HG02623 (cell line): Measurements from ENCODE around the gene SLC26A5.
A peak's percentile ranks its signal among the peaks of the same experiment; 100 is the strongest.
"Not testable (repeated sequence)": the region's sequence is repeated elsewhere in the genome, so short reads cannot be mapped to it uniquely, and the experiment has no call there.

Source experiments
- ATAC-seq: cut with Tn5 transposase; IDR thresholded peaks from one replicate; pipeline ENCODE4 v1.9.1; 2021; ENCODE audit warnings: moderate library complexity; ENCODE audit not compliant: unreplicated experiment

Gene SLC26A5, protein sequence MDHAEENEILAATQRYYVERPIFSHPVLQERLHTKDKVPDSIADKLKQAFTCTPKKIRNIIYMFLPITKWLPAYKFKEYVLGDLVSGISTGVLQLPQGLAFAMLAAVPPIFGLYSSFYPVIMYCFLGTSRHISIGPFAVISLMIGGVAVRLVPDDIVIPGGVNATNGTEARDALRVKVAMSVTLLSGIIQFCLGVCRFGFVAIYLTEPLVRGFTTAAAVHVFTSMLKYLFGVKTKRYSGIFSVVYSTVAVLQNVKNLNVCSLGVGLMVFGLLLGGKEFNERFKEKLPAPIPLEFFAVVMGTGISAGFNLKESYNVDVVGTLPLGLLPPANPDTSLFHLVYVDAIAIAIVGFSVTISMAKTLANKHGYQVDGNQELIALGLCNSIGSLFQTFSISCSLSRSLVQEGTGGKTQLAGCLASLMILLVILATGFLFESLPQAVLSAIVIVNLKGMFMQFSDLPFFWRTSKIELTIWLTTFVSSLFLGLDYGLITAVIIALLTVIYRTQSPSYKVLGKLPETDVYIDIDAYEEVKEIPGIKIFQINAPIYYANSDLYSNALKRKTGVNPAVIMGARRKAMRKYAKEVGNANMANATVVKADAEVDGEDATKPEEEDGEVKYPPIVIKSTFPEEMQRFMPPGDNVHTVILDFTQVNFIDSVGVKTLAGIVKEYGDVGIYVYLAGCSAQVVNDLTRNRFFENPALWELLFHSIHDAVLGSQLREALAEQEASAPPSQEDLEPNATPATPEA

DNA sequence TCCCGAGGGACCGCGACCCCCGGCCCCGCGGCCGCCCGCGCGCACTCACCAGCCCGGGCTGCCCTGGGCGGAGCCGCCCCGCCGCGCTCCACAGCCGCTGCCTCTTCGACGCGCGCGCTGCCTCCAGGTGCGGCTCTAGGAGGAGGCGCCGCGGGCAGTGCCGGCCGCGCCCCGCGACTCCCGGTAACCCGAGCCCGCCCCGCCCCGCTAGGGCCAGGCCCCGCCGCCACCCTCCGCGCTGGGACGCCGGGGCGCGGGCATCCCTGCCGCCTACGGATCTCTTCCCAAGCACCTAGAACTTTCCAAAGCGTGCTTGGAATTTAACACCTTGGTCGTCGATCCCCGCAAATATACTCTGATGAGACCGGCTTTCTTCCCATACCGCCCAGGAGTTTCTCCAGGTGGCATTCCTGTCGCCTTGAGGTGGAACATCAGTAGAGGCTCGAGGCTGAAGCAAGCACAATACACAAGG, at the start of gene SLC26A5:
Gene SLC26A5 (minus strand): TSS at position 159 of the 472 bp plus-strand sequence. CDS start 24,693 bp downstream, outside the sequence.
- no peak for ATAC-seq

DNA sequence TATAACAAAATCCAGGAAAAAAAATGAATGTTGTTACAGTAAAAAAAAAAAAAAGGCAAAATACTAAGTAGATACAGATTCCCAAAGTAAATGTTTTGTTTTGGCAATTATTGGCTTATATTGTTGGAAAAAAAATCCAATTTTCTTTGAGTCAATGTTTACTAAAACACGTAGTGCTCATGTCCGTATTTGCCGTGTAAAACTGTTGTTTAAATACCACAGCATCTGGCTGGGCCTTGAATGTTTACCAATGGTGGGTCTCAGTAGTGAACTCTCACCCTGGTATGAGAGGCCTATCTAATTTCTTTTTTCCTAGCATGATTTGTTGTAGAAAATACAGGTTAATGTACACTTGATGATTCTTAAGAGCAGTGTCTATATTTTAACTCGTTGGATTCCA, 41.4 kb upstream of the SLC26A5 start:
- ATAC-seq: no peak

DNA sequence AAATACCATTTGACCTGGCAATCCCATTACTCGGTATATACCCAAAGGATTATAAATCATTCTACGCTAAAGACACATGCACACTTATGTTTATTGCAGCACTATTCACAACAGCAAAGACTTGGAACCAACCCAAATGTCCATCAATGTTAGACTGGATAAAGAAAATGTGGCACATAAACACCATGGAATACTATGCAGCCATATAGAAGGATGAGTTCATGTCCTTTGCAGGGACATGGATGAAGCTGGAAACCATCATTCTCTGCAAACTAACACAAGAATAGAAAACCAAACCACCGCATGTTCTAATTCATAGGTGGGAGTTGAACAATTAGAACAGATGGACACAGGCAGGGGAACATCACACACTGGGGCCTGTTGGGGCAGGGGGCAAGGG, 40.9 kb upstream of the SLC26A5 start:
- not testable (repeated sequence) for ATAC-seq

DNA sequence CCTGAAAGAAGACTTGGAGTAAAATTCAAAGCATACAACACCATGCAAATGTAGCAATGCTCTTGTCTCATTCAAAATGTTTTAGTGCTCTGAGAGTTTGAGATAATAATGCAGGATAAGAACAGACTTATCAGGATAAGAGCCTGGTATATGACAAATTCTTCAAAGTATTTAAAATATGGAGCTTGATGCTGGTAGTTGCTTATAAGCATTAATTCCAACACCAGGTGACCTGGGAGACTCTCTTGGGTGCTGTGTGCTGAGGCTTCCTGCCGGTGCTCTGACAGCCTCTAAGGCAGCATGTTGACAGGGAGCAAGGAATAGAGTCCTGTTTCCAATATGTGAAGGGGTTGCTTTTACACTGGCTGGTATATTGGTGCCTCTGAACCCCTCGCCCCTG, 34.8 kb upstream of the SLC26A5 start:
- ATAC-seq: no peak

DNA sequence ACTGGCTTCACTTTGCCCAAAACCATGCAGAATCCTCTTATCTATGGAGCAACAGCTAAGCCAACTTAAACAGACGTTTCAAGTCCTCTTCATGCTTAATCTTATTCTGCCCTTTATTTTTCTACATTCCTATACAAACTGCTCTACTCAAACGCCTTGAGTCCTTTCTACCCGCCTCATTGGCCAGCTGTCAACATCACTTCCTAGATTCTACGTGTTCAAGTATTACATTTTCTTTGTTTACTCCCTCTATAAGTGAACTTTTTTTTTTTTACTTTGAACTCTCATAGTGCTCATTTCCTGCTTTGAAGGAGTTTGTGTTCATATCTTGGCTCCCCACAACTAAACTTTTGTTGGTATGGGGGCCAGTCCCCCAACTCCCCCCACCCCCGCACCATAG, 28.9 kb upstream of the SLC26A5 start:
- no peak for ATAC-seq

DNA sequence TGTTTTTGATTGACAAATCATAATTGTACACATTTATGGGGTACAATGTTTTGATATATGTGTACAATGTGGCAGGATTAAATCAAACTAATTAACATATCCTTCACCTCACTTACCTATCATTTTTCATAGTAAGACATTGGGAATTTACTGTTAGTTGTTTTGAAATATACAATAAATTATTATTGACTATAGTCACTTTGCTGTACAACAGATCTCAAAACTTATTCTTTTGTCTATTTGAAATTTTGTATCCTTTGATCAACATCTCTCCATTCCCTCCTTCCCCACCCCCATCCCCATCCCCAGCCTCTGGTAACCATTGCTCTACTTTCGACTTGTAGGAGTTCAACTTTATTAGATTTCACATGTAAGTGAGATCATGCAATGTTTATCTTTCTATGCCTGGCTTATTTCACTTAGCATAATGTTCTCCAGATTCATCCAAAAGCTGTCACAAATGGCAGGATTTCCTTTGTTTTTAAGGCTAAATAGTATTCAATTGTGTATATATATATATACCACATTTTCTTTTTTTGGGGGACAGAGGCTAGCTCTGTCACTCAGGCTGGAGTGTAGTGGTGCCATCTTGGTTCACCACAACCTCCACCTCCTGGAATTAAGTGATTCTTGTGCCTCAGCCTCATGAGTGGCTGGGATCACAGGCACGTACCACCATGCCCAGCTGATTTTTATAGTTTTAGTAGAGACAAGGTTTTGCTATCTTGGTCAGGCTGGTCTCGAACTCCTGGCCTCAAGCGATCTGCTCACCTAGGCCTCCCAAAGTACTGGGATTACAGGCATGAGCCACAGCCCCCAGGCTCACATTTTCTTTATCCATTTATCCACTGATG, 23.3 kb upstream of the SLC26A5 start:
- no peak for ATAC-seq

DNA sequence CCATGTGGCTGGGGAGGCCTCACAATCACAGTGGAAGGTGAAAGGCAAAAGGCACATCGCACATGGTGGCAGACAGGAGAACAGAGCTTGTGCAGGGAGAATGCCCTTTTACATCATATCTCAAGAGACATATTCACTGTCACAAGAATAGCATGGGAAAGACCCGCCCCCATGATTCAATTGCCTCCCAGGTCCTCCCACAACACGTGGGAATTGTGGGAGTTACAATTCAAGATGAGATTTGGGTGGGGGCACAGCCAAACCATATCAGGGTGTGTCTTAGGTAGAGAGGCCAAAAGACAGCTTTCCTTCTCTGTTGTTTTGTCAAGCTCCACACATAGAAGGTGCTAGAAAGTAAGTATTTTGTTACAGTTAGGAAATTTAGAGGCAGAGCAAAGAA, 20.8 kb upstream of the SLC26A5 start:
- ATAC-seq: no peak

DNA sequence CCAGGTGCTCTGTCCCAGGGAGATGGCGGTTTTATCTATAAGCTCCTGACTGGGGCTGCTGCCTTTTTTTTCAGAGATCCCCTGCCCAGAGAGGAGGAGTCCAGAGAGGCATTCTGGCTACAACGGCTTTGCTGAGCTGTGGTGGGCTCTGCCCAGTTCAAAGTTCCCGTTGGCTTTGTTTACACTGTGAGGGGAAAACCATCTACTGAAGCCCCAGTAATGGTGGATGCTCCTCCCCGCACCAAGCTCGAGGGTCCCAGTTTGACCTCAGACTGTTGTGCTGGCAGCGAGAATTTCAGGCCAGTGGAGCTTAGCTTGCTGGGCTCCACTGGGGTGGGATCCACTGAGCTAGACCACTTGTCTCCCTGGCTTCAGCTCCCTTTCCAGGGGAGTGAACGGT, 16.4 kb upstream of the SLC26A5 start:
- ATAC-seq: no peak

DNA sequence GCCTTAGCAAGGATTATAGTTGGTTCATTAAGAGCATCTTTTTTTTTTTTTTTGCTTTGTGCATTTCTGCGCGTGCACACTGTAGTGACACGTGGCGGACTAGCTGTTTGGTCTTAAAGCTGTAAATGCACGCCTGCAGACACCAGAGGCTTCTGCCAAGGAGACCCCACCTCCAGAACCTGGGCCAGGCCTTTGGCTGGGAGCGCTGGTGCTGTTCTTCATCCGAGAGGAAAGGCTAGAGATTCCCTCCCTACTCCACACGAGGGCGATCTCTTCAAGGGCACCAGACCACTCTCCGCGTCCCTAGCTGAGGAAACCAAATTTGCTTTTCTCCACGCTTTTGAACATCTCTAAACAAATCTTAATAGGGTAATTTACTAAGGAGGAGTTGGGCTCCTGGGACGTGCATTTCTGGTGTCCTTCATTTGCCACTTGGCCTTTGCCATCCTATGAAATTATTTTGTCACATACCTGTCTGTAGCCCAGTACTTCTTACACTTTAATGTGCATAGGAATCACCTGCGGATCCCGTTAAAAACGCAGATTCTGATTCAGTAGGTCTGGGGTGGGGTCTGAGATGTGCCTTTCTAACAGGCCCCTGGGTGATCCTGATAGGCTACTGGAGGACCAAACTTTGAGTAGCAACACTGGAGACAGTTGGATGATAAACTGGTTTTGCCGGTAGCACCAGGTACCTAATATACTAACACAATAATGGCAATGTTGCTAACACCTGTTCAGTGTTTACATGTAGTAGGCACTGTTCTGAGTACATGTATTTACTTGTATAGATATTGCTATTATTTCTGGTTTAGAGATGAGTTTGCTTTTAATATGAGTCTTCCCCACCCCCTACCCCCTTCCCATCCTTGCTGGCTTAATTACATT, 1.3 kb upstream of the SLC26A5 start:
- ATAC-seq: peak; percentile 65

DNA sequence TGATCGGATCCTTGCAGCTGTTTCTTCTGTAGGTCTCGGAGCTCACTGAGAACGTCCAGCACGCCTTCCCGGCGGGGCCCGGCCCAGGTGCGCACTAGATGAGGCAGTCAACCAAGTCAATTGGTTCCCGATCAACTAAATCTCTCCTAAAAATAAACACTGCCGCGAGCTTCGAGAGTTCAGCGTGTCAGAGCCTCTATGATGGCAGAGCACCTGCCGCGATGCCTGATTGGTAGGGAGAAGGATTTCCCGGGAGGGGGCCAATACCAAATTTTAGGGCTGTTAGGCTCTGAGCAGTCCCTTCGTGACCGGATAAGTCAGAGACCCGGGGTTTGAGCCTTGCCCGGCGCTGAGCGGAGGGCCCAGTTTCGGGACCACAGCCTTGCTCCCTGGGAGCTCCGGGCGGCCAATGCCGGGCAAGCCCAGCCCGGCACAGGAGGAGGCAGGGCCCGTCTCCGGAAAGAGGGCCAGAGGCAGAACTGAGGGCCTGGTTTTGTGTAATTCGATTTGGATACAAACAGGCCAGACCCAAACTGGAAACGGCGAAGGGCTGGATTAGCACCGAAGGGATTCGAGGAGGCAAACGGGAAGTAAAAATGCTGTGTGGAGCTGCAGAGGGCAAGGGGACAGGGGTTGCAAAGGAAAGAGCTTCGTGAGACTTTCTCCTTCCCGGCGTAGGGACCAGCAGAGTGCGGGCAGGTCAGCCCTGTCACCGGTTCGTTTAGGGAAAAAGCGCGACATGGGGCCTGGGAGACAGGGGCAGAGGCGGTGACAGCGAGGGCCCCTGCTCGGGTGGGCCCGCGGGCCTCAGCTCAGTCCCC, 569 bp downstream of the SLC26A5 start:
- ATAC-seq: no peak

DNA sequence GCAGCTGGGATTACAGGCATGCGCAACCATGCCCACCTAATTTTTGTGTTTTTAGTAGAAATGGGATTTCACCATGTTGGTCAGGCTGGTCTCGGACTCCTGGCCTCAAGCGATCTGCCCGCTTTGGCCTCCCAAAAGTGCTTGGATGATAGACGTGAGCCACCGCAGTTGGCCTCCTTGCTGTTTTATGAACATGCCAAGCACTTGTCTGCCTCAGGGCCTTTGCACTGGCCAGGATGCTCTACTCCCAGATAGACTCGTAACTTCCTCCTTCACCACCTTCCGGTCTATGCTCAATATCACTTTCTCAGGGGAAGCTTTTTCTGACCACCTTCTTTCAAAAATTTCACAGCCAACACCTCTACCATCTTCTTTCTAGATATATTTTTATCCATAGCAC, 6.3 kb downstream of the SLC26A5 start:
- no peak for ATAC-seq

DNA sequence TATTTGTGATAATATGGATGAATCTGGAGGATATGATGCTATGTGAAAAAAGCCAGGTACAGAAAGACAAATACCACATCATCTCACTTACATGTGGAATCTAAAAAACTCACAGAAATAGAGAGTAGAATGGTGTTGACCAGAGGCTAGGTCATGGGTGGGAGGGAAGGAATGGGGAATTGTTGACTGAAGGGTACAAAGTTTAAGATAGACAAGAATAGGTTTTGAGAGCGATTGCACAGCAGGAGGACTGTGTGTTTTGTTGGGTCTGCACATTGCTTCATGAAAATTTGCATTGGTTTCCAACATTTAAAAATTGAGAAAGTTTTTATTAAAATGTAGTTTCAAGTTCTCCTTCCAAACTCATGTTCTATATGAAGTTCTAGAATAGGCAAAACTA, 8.4 kb downstream of the SLC26A5 start:
- ATAC-seq: no peak

DNA sequence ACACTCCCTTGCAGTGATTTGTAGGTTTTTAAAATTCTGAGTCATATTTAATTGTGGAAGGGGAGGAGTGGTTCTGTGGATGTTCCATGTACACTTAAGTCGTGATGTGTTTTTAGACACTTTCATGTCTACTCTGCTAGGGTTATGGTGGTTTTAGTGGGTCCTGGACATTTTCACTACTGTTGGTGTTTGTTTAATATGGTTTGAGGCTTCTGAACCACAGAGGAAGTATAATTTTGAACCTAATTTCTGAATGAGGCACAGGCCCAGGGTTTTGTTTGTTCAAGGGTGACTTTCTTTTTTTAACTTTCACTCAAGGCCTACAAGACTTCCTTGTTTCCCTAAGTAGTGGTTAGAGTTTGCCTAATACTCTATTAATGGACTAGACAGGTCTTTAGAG, 13.3 kb downstream of the SLC26A5 start:
- peak; percentile 47 for ATAC-seq

DNA sequence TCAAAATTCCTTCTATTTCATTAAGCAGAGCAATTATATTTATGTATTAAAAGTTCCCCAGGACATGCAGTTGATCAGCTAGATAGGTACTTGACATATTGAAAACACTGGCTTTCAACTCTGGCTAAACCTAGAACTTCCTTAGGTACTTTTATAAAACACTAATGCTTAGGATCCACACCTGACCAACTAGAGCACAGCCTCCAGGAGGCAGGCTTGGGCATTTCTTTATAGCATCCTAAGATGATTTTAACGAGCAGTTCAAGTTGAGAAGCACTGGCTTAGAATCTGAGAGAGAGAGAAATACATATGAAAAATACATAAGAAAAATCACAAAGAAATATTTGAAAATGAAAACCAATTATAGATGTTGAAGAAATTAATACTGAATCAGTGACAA, 20.8 kb downstream of the SLC26A5 start:
- no peak for ATAC-seq

DNA sequence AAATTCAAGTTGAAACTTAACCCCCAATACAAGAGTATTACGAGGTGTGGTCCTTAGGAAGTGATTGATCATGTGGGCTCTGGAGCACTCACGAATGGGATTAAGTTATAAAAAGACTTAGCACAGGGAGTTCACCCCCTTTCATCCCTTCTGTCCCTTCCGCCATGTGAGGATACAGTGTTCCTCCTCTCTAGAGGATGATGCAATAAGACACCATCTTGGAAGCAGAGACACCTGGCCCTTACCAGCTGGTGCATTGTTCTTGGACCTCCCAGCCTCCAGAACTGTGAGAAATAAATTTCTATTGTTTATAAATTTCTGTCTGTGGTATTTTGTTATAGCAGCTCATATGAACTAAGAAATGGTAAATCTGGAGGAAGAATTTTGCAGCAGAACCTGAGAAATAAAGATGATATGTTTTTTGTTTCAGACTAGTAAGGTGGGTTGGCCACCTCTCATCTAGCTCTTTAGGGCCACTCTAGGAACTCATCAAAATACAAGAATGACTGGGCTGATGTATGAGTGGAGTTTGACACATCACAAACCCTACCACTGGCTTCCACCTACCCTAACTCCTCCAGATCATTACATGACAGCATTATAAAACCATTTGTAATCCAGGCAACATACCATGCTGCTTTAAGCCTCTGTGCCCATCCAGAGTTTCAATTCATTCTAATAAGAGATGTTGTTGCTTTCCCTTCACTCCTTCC, 22.4 kb downstream of the SLC26A5 start:
- no peak for ATAC-seq

DNA sequence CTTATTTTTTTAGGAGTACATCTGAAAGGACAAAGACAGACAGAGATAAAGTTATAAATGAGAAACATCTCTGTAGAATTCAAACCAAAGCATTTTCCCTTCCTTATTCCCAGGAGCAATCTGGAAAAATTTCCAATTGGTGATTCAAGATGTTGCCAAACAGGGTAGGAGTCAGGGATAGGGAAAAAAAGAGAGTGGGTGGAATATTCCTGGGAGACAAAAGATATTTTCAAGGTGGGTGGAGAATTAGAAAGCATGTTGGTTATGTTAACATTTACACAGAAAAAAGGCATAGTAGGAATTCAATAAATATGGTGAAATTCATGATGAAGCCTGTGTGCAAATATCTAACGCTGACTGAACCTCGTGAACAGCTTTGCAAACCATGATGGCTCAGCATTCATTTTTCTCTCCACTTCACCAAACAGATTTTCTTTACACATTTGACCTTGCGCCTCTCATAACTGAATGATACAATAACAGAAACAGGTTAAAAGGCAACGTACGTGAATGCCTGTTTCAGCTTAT, 25.1 kb downstream of the SLC26A5 start:
- ATAC-seq: no peak

DNA sequence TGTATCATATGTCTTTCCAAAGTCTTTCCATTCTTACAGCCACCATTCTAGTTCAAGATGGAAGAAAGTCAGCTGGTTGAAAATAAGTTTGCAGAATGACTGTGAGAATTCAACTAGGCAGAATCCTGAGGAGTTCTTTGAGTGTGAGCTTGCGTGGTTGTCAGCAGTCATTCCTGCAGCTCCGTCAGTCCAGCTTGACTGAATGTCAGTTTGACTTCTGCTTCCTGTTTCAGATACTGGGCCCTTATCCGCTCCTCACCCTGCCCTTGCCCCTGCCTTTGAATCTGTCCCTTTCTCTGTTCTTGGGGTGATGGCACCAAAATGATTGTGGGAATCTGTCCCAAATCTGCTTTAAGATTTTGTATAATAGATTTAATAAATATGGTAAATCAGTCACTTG, 27.8 kb downstream of the SLC26A5 start:
- no peak for ATAC-seq

DNA sequence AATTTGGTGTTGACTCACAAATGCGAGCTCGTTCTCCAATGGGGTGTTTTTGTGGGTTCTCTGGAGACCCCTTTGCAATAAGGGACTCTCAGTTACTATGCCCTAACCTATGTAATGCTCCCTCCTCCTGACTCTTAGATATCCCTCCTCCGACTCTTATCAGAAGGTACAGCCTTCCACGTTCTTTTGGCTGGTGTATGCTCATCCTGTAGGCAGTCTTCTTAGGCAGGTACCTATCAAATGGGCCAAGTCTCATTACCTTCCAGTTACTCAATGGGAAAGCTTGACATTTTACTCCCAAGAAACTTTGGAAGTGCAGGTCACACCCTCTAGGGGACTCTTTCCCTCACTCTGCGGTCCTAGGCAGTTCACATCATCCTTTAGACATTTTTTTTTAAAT, 32.6 kb downstream of the SLC26A5 start:
- no peak for ATAC-seq

DNA sequence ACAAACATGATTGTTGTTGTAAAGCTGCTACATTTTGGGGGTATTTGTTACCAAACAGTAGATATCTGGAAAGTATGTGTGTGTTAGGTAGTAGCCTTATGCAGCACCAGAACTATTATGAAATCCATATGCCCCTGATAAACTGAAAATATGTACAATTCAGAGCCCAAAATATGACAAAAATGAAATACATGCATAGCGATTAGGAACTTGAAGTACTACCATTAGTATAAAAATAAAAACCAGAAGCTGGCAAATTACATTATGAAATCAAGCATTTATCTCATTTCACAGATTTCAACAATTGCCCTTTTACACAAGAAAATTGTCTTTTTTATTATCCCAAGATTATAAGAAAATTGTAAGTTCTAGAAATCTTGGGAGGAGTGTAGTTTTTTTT, 33.9 kb downstream of the SLC26A5 start:
- ATAC-seq: no peak
